ENCODE data around the gene ALDH8A1. TPM values are rescaled to one million over a fixed set of nuclear protein-coding genes. Genes with fewer than 3 reads are reported as not detected.

The ALDH8A1 gene
- total RNA-seq, 1 experiment from 2014 or later = 0.29 TPM

- POLR2A ChIA-PET = no interaction called here
- TF ChIP-seq, protein P1, sequence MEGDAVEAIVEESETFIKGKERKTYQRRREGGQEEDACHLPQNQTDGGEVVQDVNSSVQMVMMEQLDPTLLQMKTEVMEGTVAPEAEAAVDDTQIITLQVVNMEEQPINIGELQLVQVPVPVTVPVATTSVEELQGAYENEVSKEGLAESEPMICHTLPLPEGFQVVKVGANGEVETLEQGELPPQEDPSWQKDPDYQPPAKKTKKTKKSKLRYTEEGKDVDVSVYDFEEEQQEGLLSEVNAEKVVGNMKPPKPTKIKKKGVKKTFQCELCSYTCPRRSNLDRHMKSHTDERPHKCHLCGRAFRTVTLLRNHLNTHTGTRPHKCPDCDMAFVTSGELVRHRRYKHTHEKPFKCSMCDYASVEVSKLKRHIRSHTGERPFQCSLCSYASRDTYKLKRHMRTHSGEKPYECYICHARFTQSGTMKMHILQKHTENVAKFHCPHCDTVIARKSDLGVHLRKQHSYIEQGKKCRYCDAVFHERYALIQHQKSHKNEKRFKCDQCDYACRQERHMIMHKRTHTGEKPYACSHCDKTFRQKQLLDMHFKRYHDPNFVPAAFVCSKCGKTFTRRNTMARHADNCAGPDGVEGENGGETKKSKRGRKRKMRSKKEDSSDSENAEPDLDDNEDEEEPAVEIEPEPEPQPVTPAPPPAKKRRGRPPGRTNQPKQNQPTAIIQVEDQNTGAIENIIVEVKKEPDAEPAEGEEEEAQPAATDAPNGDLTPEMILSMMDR (IDR thresholded peaks at IDR 0.05; ENCODE audit: insufficient read depth in 1 of 2, low read depth in 1 of 2, low read length in 1 of 2, severe bottlenecking in 1 of 2, unreplicated experiment in 1 of 2) = no peak
- H3K36me3 ChIP-seq (ENCODE audit: control insufficient read depth, insufficient read depth, low read length) = no peaks in the 10 kb centered on the region
Observed at GRCh38 chr6:134982161-134982560, 32.3 kb upstream of the ALDH8A1 start.

DNA sequence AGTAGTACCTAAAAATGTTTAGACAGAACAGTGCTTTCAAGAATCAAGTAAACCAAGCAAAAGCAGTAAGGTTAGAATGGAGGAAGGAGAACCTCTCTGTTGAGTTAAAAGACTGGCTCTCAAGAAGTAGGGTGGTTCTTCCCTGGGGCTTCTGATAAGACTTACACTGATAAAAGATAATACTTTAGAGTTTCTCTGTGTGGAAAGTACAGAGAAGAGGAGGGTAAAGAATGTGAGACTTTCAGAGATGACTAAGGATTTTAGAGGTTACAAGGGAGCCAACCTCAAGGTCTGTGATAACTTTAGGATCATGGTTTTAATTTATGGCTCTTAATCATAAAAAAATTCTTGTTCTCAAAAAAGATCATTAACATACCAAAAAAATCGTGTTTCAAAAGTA lies 30.9 kb upstream of the ALDH8A1 start:
- Mint-ChIP-seq H3K9me3 (ENCODE audit: unreplicated experiment) (no peaks in the 10 kb centered on the region), H3K27me3 (ENCODE audit: insufficient read depth, unreplicated experiment) (no peaks in the 10 kb centered on the region), H3K4me1 (ENCODE audit: low read depth, unreplicated experiment) (no peaks in the 10 kb centered on the region), H3K4me3 (ENCODE audit: unreplicated experiment) (no peak overlapping the region), H3K27ac (ENCODE audit: unreplicated experiment) (no peak overlapping the region), H3K36me3 (ENCODE audit: insufficient read depth, unreplicated experiment) (peaks cover 24% of the 10 kb centered on the region)
- Histone ChIP-seq H3K4me3 (ENCODE audit: low read depth, low read length) (no peak overlapping the region), H3K4me1 (peaks cover 15% of the 10 kb centered on the region; the same call in 1 of the 2 replicates), H3K9me3 (no peaks in the 10 kb centered on the region), H3K27me3 (replicated peaks; ENCODE audit: control insufficient read depth, insufficient read depth, low read length) (no peaks in the 10 kb centered on the region), H3K36me3 (ENCODE audit: control insufficient read depth, insufficient read depth, low read length) (no peaks in the 10 kb centered on the region)
- TF ChIP-seq, protein P1 (IDR thresholded peaks at IDR 0.05; ENCODE audit: insufficient read depth in 1 of 2, low read depth in 1 of 2, low read length in 1 of 2, severe bottlenecking in 1 of 2, unreplicated experiment in 1 of 2) = no peak
- no TSS peak for BruUV-seq (replicated peaks)
- peak in 1 of 2 experiments; percentile 2 for DNase-seq
- CTCF ChIA-PET = no interaction called here
- intact Hi-C loops (cut with micrococcal nuclease; ENCODE audit: unreplicated experiment) = no loop called here
- POLR2A ChIA-PET = no interaction called here

More at GRCh38 chr6:134982161-134982560, 32.3 kb upstream of the ALDH8A1 start:
- BruUV-seq (replicated peaks) = no TSS peak
- CTCF ChIA-PET = no interaction called here
- Histone ChIP-seq H3K4me1 (peaks cover 15% of the 10 kb centered on the region; the same call in 1 of the 2 replicates), H3K4me3 (ENCODE audit: low read depth, low read length) (no peak overlapping the region), H3K9me3 (no peaks in the 10 kb centered on the region), H3K27me3 (replicated peaks; ENCODE audit: control insufficient read depth, insufficient read depth, low read length) (no peaks in the 10 kb centered on the region)
- Mint-ChIP-seq H3K27ac (ENCODE audit: unreplicated experiment) (no peak overlapping the region), H3K27me3 (ENCODE audit: insufficient read depth, unreplicated experiment) (no peaks in the 10 kb centered on the region), H3K36me3 (ENCODE audit: insufficient read depth, unreplicated experiment) (peaks cover 17% of the 10 kb centered on the region), H3K4me3 (ENCODE audit: unreplicated experiment) (no peak overlapping the region), H3K4me1 (ENCODE audit: low read depth, unreplicated experiment) (no peaks in the 10 kb centered on the region), H3K9me3 (ENCODE audit: unreplicated experiment) (no peaks in the 10 kb centered on the region)
- DNase-seq = no peak
- intact Hi-C loops (cut with micrococcal nuclease; ENCODE audit: unreplicated experiment) = no loop called here

- intact Hi-C loops (cut with micrococcal nuclease; ENCODE audit: unreplicated experiment) = no loop called here
- Mint-ChIP-seq H3K9me3 (ENCODE audit: unreplicated experiment) (no peaks in the 10 kb centered on the region), H3K27ac (ENCODE audit: unreplicated experiment) (no peak overlapping the region), H3K4me3 (ENCODE audit: unreplicated experiment) (no peak overlapping the region), H3K4me1 (ENCODE audit: low read depth, unreplicated experiment) (no peaks in the 10 kb centered on the region), H3K36me3 (ENCODE audit: insufficient read depth, unreplicated experiment) (peaks cover 26% of the 10 kb centered on the region), H3K27me3 (ENCODE audit: insufficient read depth, unreplicated experiment) (no peaks in the 10 kb centered on the region)
- Histone ChIP-seq H3K4me3 (ENCODE audit: low read depth, low read length) (no peak overlapping the region), H3K36me3 (ENCODE audit: control insufficient read depth, insufficient read depth, low read length) (no peaks in the 10 kb centered on the region), H3K4me1 (peaks cover 15% of the 10 kb centered on the region; the same call in 1 of the 2 replicates), H3K27me3 (replicated peaks; ENCODE audit: control insufficient read depth, insufficient read depth, low read length) (no peaks in the 10 kb centered on the region), H3K9me3 (no peaks in the 10 kb centered on the region)
- POLR2A ChIA-PET = no interaction called here
- no TSS peak for BruUV-seq (replicated peaks)
- CTCF ChIA-PET = no interaction called here
- TF ChIP-seq, protein P1 (IDR thresholded peaks at IDR 0.05; ENCODE audit: insufficient read depth in 1 of 2, low read depth in 1 of 2, low read length in 1 of 2, severe bottlenecking in 1 of 2, unreplicated experiment in 1 of 2) = no peak
- DNase-seq = no peak
Observed at GRCh38 chr6:134979142-134979541, 29.2 kb upstream of the ALDH8A1 start.
